Common myeloid progenitor, CD34-positive (primary cell): ENCODE results near the gene FAM222A.

ENCODE experiments used
- CTCF ChIA-PET: fragments of 350-600 bp; sonication (Branson Sonifier 250); formaldehyde crosslinking; loops from one replicate; lab custom pipeline; 2021; ENCODE audit warnings: antibody characterized with exemption; lab: Charles Lee
- POLR2A ChIA-PET: fragments of 350-600 bp; sonication (Branson Sonifier 250); formaldehyde crosslinking; loops from one replicate; lab custom pipeline; 2021; ENCODE audit warnings: antibody characterized with exemption; lab: Charles Lee
- DNase-seq, 3 donors: peaks; one replicate each; pipeline versions ENCODE4 v3.0.0 to v3.0.0-alpha.2; 2013
- H3K27ac ChIP-seq, 2 experiments: 1 replicate in 1 of 2; 2 replicates in 1 of 2; pipeline ENCODE4 v1.7.0; 2013; ENCODE audit warnings: inconsistent platforms in 2 of 2, low read length in 2 of 2, mild to moderate bottlenecking in 2 of 2, low read depth in 1 of 2, moderate library complexity in 1 of 2; ENCODE audit not compliant: severe bottlenecking in 2 of 2, insufficient read depth in 1 of 2, poor library complexity in 1 of 2
- H3K27me3 ChIP-seq, 5 experiments: replicated peaks in 2 of 5; 1 replicate in 3 of 5; 2 replicates in 2 of 5; pipeline versions ENCODE4 v1.6.1 to v1.7.0; 2013; ENCODE audit warnings: low read length in 4 of 5, mild to moderate bottlenecking in 2 of 5, moderate library complexity in 2 of 5, inconsistent platforms in 1 of 5; ENCODE audit not compliant: insufficient read depth in 5 of 5, control insufficient read depth in 4 of 5
- H3K36me3 ChIP-seq, 4 experiments: 1 replicate in 2 of 4; 2 replicates in 2 of 4; pipeline versions ENCODE4 v1.6.1 to v1.7.0; 2013; ENCODE audit warnings: low read length in 3 of 4, control low read depth in 1 of 4, mild to moderate bottlenecking in 1 of 4; ENCODE audit not compliant: control insufficient read depth in 4 of 4, insufficient read depth in 4 of 4
- H3K4me1 ChIP-seq, 4 experiments: 1 replicate in 3 of 4; 2 replicates in 1 of 4; pipeline versions ENCODE4 v1.6.1 to v1.7.1; 2013; ENCODE audit warnings: low read length in 3 of 4, mild to moderate bottlenecking in 3 of 4, control low read depth in 1 of 4, inconsistent platforms in 1 of 4, moderate library complexity in 1 of 4; ENCODE audit not compliant: control insufficient read depth in 4 of 4, insufficient read depth in 4 of 4; ENCODE audit errors: control extremely low read depth in 1 of 4
- H3K4me3 ChIP-seq, 7 experiments: 1 replicate in 4 of 7; 2 replicates in 3 of 7; pipeline versions ENCODE4 v1.5.1 to v1.7.0; 2013; ENCODE audit warnings: mild to moderate bottlenecking in 7 of 7, low read length in 6 of 7, moderate library complexity in 6 of 7, inconsistent platforms in 2 of 7, low read depth in 2 of 7, control low read depth in 1 of 7; ENCODE audit not compliant: insufficient read depth in 4 of 7, control insufficient read depth in 1 of 7; ENCODE audit errors: extremely low read depth in 1 of 7
- H3K9me3 ChIP-seq, 5 experiments: 1 replicate in 4 of 5; 2 replicates in 1 of 5; pipeline versions ENCODE4 v1.6.1 to v1.7.1; 2013; ENCODE audit warnings: low read length in 4 of 5, mild to moderate bottlenecking in 2 of 5, inconsistent platforms in 1 of 5, low read depth in 1 of 5, moderate library complexity in 1 of 5; ENCODE audit not compliant: control insufficient read depth in 4 of 5, insufficient read depth in 2 of 5; ENCODE audit errors: control extremely low read depth in 1 of 5
- WGBS: methylation state at CpG from one replicate; pipeline ENCODE4 v1.1.5; 2013; ENCODE audit not compliant: insufficient coverage; 5-methylcytosine and 5-hydroxymethylcytosine counted together

Gene FAM222A

GRCh38 chr12:109782326-109782703 is 68.7 kb downstream of the FAM222A start:
- Histone ChIP-seq H3K27ac (no peak overlapping the region), H3K4me3 (no peak overlapping the region), H3K9me3 (peaks cover 0 to 11% (median 2%) of the 10 kb centered on the region in 5 experiments), H3K27me3 (no peaks in the 10 kb centered on the region), H3K4me1 (no peaks in the 10 kb centered on the region), H3K36me3 (no peaks in the 10 kb centered on the region)
- ChIA-PET CTCF (no interaction called here), POLR2A (no interaction called here)
- DNase-seq = no peak
- 94% methylated on average over 7 of the region's 9 CpGs for WGBS

GRCh38 chr12:109783135-109783964 is 69.7 kb downstream of the FAM222A start:
- H3K4me1 ChIP-seq = no peaks in the 10 kb centered on the region
- no peaks in the 10 kb centered on the region for H3K27me3 ChIP-seq
- no peaks in the 10 kb centered on the region for H3K36me3 ChIP-seq
- no peak overlapping the region for H3K27ac ChIP-seq
- peaks cover 0 to 11% (median 2%) of the 10 kb centered on the region in 5 experiments for H3K9me3 ChIP-seq
- POLR2A ChIA-PET = no interaction called here
- CTCF ChIA-PET = interaction anchor here (0.6 to 0.7 kb wide), 2 partner anchors 62 to 153 kb away, joined by 3 to 5 read pairs; no protein-coding TSS in a partner anchor
- 94% methylated on average over 17 of the region's 28 CpGs for WGBS
- DNase-seq = no peak
- no peak overlapping the region for H3K4me3 ChIP-seq

- ChIA-PET CTCF (interaction anchor here (0.7 kb wide), 1 partner anchor 61 kb away, joined by 3 read pairs; no protein-coding TSS in a partner anchor), POLR2A (no interaction called here)
- Histone ChIP-seq H3K36me3 (no peaks in the 10 kb centered on the region), H3K9me3 (peaks cover 0 to 7% (median 2%) of the 10 kb centered on the region in 5 experiments), H3K27me3 (no peaks in the 10 kb centered on the region), H3K4me3 (no peak overlapping the region), H3K27ac (no peak overlapping the region), H3K4me1 (no peaks in the 10 kb centered on the region)
- DNase-seq = no peak
- WGBS = 92% methylated on average over 8 of the region's 8 CpGs
Measured at GRCh38 chr12:109783965-109784244, 70.3 kb downstream of the FAM222A start.

GRCh38 chr12:109785854-109786253 is 72.2 kb downstream of the FAM222A start:
- DNase-seq = no peak
- whole genome bisulfite sequencing = 100% methylated on average over 1 of the region's 4 CpGs
- H3K4me1 ChIP-seq = no peaks in the 10 kb centered on the region
- H3K4me3 ChIP-seq = no peak overlapping the region
- H3K36me3 ChIP-seq = no peaks in the 10 kb centered on the region
- peaks cover 0 to 2% (median 0%) of the 10 kb centered on the region in 5 experiments for H3K9me3 ChIP-seq
- no peaks in the 10 kb centered on the region for H3K27me3 ChIP-seq
- ChIA-PET POLR2A (no interaction called here), CTCF (interaction anchor here (1.4 kb wide), 1 partner anchor 20 kb away, joined by 4 read pairs; no protein-coding TSS in a partner anchor)
- no peak overlapping the region for H3K27ac ChIP-seq

- H3K27me3 ChIP-seq = no peaks in the 10 kb centered on the region
- no peaks in the 10 kb centered on the region for H3K36me3 ChIP-seq
- H3K27ac ChIP-seq = no peak overlapping the region
- WGBS = 98% methylated on average over 8 of the region's 9 CpGs
- POLR2A ChIA-PET = no interaction called here
- H3K4me1 ChIP-seq = no peaks in the 10 kb centered on the region
- peaks cover 0 to 2% (median 0%) of the 10 kb centered on the region in 5 experiments for H3K9me3 ChIP-seq
- no peak overlapping the region for H3K4me3 ChIP-seq
- DNase-seq = no peak
- CTCF ChIA-PET = interaction anchor here (1.4 to 2.1 kb wide), 2 partner anchors 10 to 19 kb away, joined by 4 to 9 read pairs; no protein-coding TSS in a partner anchor
Measured at GRCh38 chr12:109786799-109787198, 73.2 kb downstream of the FAM222A start.

- Histone ChIP-seq H3K4me3 (no peak overlapping the region), H3K36me3 (no peaks in the 10 kb centered on the region), H3K27ac (no peak overlapping the region), H3K27me3 (peaks cover 0 to 3% (median 0%) of the 10 kb centered on the region in 5 experiments), H3K9me3 (no peaks in the 10 kb centered on the region), H3K4me1 (no peaks in the 10 kb centered on the region)
- WGBS = 100% methylated on average over 1 of the region's 1 CpG
- DNase-seq = no peak
- CTCF ChIA-PET = interaction anchor here (1.4 kb wide), 1 partner anchor 16 kb away, joined by 3 read pairs; no protein-coding TSS in a partner anchor
- POLR2A ChIA-PET = no interaction called here
Measured at GRCh38 chr12:109789526-109790048, 76.0 kb downstream of the FAM222A start.

- H3K9me3 ChIP-seq = no peaks in the 10 kb centered on the region
- H3K27ac ChIP-seq = no peak overlapping the region
- no peak for DNase-seq
- peaks cover 0 to 3% (median 0%) of the 10 kb centered on the region in 5 experiments for H3K27me3 ChIP-seq
- ChIA-PET CTCF (no interaction called here), POLR2A (no interaction called here)
- no peak overlapping the region for H3K4me3 ChIP-seq
- peaks cover 0 to 5% (median 1%) of the 10 kb centered on the region in 4 experiments for H3K4me1 ChIP-seq
- H3K36me3 ChIP-seq = no peaks in the 10 kb centered on the region
Measured at GRCh38 chr12:109792992-109793391, 79.4 kb downstream of the FAM222A start.
